ENCODE measurements around the gene SLC10A3.

- TF ChIP-seq POLR2A (IDR thresholded peaks at IDR 0.05; ENCODE audit: low read depth, low read length) (no peak; the same call in 1 of the 2 replicates), POLR2AphosphoS5 (IDR thresholded peaks at IDR 0.05; ENCODE audit: low read depth, low read length) (no peak; the same call in 1 of the 2 replicates), TAF1 (IDR thresholded peaks at IDR 0.05; ENCODE audit: low read depth, low read length) (no peak), SPI1 (IDR thresholded peaks at IDR 0.05; ENCODE audit: low read depth, low read length) (no peak)
These were observed 11.5 kb downstream of the SLC10A3 start, which contains the start of gene LAGE3 for GRCh38 chrX:154478728-154479622.

Measured in GM12891 (cell line).